Measurements from ENCODE around the gene COL5A1.

COL5A1 gene

DNA sequence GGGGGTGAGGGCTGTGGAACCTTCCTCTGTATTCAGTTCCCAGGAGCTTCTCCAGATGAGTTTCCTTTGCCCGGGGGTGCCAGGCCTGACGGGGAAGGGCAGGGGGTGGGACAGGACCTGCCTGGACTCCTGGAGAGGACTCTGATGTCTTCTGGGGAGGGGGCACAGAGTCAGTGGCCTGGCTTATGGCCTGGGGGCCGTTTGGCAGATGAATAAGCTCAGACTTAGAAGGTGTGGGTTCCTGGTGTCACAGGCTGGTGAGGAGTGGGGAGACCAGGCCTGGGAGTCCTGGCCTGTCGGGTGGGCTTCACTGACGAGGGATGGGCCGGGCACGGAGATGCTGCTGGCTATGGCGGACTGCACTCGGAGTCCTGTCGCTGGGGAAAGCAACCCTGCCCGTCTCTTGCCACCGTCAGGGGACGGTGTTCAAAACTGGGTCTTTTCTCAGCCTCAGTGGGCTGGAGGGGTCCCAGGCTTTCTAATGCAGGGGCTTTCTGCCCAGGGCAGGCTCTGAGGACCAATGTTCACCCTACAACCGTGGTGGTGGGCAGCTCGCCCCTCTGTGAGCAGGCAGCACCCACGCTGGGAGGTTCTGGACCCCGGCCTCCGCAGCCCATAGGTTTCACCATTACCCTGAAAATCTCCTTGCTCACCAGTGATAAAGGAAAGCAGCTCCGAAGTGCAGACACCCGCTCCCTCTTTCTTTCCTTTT lies 16.2 kb downstream of the COL5A1 start:
- H3K9me3 ChIP-seq (replicated peaks; ENCODE audit: low read length) = no peaks in the 10 kb centered on the region
- no peak overlapping the region for H3K9ac ChIP-seq (ENCODE audit: low read depth, low read length)
- peaks cover 33% of the 10 kb centered on the region for H3K4me1 ChIP-seq (ENCODE audit: control insufficient read depth, insufficient read depth, low read length)
- no peaks in the 10 kb centered on the region for H3K27me3 ChIP-seq (ENCODE audit: control insufficient read depth, insufficient read depth, low read length)
- no peak overlapping the region for H3K4me3 ChIP-seq (ENCODE audit: low read length)
- peaks cover 21% of the 10 kb centered on the region for H3K36me3 ChIP-seq (ENCODE audit: insufficient read depth, low read length)
- H3K4me2 ChIP-seq (ENCODE audit: low read length) = no peak overlapping the region

DNA sequence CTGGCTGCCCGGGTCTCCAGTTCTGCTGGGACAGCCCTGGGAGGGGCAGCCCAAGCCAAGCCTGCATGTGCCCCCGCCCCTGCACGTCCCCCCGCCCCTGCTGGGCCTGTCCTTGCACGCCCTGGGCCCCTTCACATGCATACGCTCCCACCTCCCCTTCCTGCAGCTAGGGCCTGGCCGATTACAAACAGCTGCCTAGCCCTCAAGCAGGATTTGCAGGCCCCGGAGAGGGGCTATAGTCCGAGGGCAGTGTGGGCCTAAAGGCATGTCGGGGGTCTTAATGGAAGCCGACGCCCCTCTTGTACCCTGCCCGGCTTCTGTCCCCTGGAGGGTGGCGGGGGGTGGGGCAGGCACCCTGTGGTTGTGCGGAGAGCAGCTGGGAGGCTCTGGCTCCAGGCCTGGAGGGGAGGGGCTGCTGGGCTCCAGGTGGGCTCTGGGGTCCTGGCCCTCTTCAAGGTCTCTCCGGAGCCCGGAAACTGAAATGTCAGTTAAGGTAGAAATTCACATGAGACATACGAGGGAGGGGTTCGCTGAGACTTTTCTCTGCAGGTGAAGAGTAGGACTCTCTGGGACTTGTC lies 16.9 kb downstream of the COL5A1 start:
- Histone ChIP-seq H3K36me3 (ENCODE audit: insufficient read depth, low read length) (peaks cover 20% of the 10 kb centered on the region), H3K4me3 (ENCODE audit: low read length) (no peak overlapping the region), H3K4me1 (ENCODE audit: control insufficient read depth, insufficient read depth, low read length) (peaks cover 33% of the 10 kb centered on the region), H3K4me2 (ENCODE audit: low read length) (no peak overlapping the region), H3K27me3 (ENCODE audit: control insufficient read depth, insufficient read depth, low read length) (no peaks in the 10 kb centered on the region), H3K9me3 (replicated peaks; ENCODE audit: low read length) (no peaks in the 10 kb centered on the region), H3K9ac (ENCODE audit: low read depth, low read length) (no peak overlapping the region)

GRCh38 chr9:134659688-134660131 lies 18.1 kb downstream of the COL5A1 start:
- Histone ChIP-seq H3K4me1 (ENCODE audit: control insufficient read depth, insufficient read depth, low read length) (peaks cover 38% of the 10 kb centered on the region), H3K4me3 (ENCODE audit: low read length) (no peak overlapping the region), H3K36me3 (ENCODE audit: insufficient read depth, low read length) (peaks cover 26% of the 10 kb centered on the region), H3K27me3 (ENCODE audit: control insufficient read depth, insufficient read depth, low read length) (no peaks in the 10 kb centered on the region), H3K9me3 (replicated peaks; ENCODE audit: low read length) (no peaks in the 10 kb centered on the region), H3K4me2 (ENCODE audit: low read length) (no peak overlapping the region), H3K9ac (ENCODE audit: low read depth, low read length) (no peak overlapping the region)

DNA sequence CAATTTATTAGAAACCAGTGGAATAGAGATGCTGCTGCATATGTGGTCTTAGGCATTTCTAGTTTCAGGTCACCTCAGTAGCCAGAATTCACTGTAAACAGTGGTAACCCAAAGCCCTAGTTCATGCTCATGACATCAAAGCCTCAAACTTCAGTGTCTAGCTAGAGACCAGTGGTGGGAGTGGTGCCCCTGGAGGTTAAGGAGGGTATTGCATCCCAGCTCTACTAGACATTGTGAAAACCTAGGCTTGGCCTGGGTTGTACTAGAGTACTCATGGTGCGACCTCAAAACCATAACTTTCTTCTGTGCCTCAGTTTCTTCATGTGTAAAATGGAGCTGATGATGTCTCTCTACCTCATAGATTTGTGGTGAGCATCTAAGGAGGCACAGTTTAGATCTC lies 18.8 kb downstream of the COL5A1 start:
- H3K9ac ChIP-seq (ENCODE audit: low read depth, low read length) = no peak overlapping the region
- peaks cover 38% of the 10 kb centered on the region for H3K4me1 ChIP-seq (ENCODE audit: control insufficient read depth, insufficient read depth, low read length)
- H3K9me3 ChIP-seq (replicated peaks; ENCODE audit: low read length) = no peaks in the 10 kb centered on the region
- H3K4me3 ChIP-seq (ENCODE audit: low read length) = no peak overlapping the region
- H3K36me3 ChIP-seq (ENCODE audit: insufficient read depth, low read length) = peaks cover 29% of the 10 kb centered on the region
- no peaks in the 10 kb centered on the region for H3K27me3 ChIP-seq (ENCODE audit: control insufficient read depth, insufficient read depth, low read length)
- no peak overlapping the region for H3K4me2 ChIP-seq (ENCODE audit: low read length)

- Histone ChIP-seq H3K9me3 (replicated peaks; ENCODE audit: low read length) (no peaks in the 10 kb centered on the region), H3K4me2 (ENCODE audit: low read length) (peak overlapping the region; percentile 75), H3K27me3 (ENCODE audit: control insufficient read depth, insufficient read depth, low read length) (no peaks in the 10 kb centered on the region), H3K36me3 (ENCODE audit: insufficient read depth, low read length) (peaks cover 27% of the 10 kb centered on the region), H3K4me1 (ENCODE audit: control insufficient read depth, insufficient read depth, low read length) (peaks cover 41% of the 10 kb centered on the region), H3K9ac (ENCODE audit: low read depth, low read length) (peak overlapping the region; percentile 86), H3K4me3 (ENCODE audit: low read length) (peak overlapping the region; percentile 28)
These were observed 19.7 kb downstream of the COL5A1 start for GRCh38 chr9:134661299-134661698.

GRCh38 chr9:134661791-134662142 lies 20.2 kb downstream of the COL5A1 start:
- Histone ChIP-seq H3K9me3 (replicated peaks; ENCODE audit: low read length) (no peaks in the 10 kb centered on the region), H3K4me1 (ENCODE audit: control insufficient read depth, insufficient read depth, low read length) (peaks cover 46% of the 10 kb centered on the region), H3K9ac (ENCODE audit: low read depth, low read length) (peak overlapping the region; percentile 86), H3K27me3 (ENCODE audit: control insufficient read depth, insufficient read depth, low read length) (no peaks in the 10 kb centered on the region), H3K4me2 (ENCODE audit: low read length) (peak overlapping the region; percentile 75), H3K36me3 (ENCODE audit: insufficient read depth, low read length) (peaks cover 27% of the 10 kb centered on the region), H3K4me3 (ENCODE audit: low read length) (peak overlapping the region; percentile 28)

DNA sequence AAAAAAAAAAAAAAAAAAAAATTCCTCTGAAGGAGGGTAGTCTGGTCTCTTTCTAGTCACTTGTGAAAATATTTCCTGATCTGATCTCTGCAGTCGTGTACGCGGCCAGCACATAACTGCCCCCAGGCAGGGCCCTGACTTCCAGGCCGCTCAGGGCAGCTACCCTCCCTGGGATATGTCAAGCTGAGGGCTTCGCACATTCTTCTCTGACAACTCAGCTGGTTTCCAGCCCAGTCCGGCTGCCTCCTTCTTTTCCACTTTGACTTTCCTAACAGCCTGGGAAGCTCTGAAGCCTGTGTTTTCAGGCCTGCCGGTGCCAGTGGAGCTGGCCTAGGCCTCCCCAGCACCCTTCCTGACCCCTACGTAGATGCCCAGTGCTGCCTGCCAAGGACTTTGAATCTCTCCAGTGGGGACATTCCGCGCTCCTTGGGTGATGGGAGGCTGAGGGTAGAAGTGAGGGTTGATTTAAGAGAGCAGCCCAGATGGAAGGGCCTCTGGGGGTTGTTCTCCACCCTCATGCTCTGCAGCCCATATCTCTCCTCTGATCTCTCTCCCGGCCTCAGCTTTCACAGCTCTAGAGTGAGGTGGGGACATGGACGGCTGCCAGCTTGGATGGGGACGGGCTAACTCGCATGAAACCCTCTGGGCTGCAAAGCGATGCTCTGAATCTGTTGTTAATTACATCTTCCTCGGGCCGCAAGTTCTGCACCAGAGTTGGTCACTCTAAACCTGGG lies 20.7 kb downstream of the COL5A1 start:
- Histone ChIP-seq H3K9ac (ENCODE audit: low read depth, low read length) (peak overlapping the region; percentile 86), H3K36me3 (ENCODE audit: insufficient read depth, low read length) (peaks cover 31% of the 10 kb centered on the region), H3K4me2 (ENCODE audit: low read length) (peak overlapping the region; percentile 75), H3K4me3 (ENCODE audit: low read length) (peak overlapping the region; percentile 52), H3K4me1 (ENCODE audit: control insufficient read depth, insufficient read depth, low read length) (peaks cover 51% of the 10 kb centered on the region), H3K9me3 (replicated peaks; ENCODE audit: low read length) (no peaks in the 10 kb centered on the region), H3K27me3 (ENCODE audit: control insufficient read depth, insufficient read depth, low read length) (no peaks in the 10 kb centered on the region)

DNA sequence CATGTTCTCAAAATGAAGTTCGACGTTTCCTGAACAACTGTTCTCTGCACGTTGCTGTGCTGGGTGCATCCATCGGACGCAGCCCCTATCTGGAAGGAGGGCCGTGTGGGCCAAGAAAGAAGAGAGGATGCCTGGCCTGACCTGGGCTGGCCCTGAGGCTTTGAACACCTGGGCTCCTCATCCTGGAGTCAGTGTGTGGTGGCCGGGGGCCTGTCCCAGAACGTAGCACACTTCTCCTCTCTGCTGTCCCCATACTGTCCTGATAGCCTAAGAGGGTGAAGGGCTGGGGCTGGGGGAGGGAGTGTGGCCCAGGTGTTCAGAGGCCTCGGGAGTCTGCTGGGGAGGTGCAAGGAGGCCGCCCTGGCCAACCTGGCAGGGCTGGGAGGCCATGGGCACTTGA lies 21.5 kb downstream of the COL5A1 start:
- H3K27me3 ChIP-seq (ENCODE audit: control insufficient read depth, insufficient read depth, low read length) = no peaks in the 10 kb centered on the region
- H3K36me3 ChIP-seq (ENCODE audit: insufficient read depth, low read length) = peaks cover 39% of the 10 kb centered on the region
- H3K9me3 ChIP-seq (replicated peaks; ENCODE audit: low read length) = no peaks in the 10 kb centered on the region
- H3K4me3 ChIP-seq (ENCODE audit: low read length) = peak overlapping the region; percentile 52
- H3K4me2 ChIP-seq (ENCODE audit: low read length) = peak overlapping the region; percentile 75
- peaks cover 59% of the 10 kb centered on the region for H3K4me1 ChIP-seq (ENCODE audit: control insufficient read depth, insufficient read depth, low read length)
- peak overlapping the region; percentile 86 for H3K9ac ChIP-seq (ENCODE audit: low read depth, low read length)

DNA sequence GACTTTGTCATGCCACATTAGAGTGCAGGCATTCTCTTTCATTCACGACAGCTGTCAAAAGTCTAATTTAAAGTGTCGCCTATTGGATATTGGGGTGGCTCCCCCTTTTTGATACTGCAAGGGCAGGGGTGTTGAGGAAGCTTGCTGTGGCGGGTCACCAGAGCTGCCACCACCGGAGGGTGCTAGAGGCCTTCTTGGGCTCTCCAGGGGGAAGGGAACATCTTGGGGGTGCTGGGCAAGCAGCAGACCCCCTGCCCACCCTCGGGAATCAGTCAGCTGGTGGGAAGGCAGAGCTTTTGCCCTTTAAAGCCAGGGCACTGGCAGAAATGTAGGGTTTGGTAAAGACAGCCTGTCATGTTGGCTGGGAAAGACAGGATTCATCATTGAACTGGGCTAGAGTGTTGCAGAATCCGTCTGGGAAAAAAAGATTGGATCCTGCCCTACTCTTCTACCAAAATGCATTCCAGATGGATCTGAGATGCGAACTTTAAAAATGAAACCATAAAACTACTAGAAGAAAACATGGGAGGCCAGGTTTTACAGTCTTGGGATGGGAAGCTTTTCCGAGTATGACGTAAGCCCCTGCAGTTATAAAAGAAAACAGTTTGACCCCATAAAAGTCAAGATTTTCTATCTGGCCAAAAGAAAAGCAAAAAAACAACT lies 22.3 kb downstream of the COL5A1 start:
- Histone ChIP-seq H3K4me2 (ENCODE audit: low read length) (no peak overlapping the region), H3K27me3 (ENCODE audit: control insufficient read depth, insufficient read depth, low read length) (no peaks in the 10 kb centered on the region), H3K4me1 (ENCODE audit: control insufficient read depth, insufficient read depth, low read length) (peaks cover 66% of the 10 kb centered on the region)

GRCh38 chr9:134664446-134664845 lies 22.8 kb downstream of the COL5A1 start:
- H3K4me3 ChIP-seq (ENCODE audit: low read length) = no peak overlapping the region
- no peaks in the 10 kb centered on the region for H3K27me3 ChIP-seq (ENCODE audit: control insufficient read depth, insufficient read depth, low read length)
- H3K9me3 ChIP-seq (replicated peaks; ENCODE audit: low read length) = no peaks in the 10 kb centered on the region
- peaks cover 72% of the 10 kb centered on the region for H3K4me1 ChIP-seq (ENCODE audit: control insufficient read depth, insufficient read depth, low read length)
- no peak overlapping the region for H3K4me2 ChIP-seq (ENCODE audit: low read length)
- H3K9ac ChIP-seq (ENCODE audit: low read depth, low read length) = no peak overlapping the region
- H3K36me3 ChIP-seq (ENCODE audit: insufficient read depth, low read length) = peaks cover 43% of the 10 kb centered on the region

More for the DNA sequence above, 22.3 kb downstream of the COL5A1 start:
- Histone ChIP-seq H3K9ac (ENCODE audit: low read depth, low read length) (peak overlapping the region; percentile 86), H3K9me3 (replicated peaks; ENCODE audit: low read length) (no peaks in the 10 kb centered on the region), H3K4me3 (ENCODE audit: low read length) (no peak overlapping the region), H3K36me3 (ENCODE audit: insufficient read depth, low read length) (peaks cover 45% of the 10 kb centered on the region)

DNA sequence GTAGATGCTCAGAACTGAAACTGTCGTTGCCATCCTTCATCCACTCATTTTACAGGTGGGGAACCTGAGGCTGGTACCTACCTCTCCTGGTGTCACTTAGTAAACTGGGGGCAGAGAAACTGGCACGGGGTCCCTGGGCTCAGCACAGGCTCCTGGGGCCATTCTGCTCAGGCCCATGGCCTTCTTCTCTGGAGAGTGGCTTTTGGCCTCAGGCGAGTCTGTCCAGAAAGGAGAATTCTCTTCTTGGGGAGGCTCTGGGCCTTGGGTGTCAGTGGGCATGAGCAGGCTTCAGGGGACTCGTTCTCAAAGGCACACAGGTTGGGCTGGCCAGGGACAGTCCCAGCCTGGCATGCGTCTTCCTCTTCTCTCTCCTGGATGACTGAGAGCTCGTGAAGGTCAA lies 24.6 kb downstream of the COL5A1 start:
- peak overlapping the region; percentile 32 for H3K4me3 ChIP-seq (ENCODE audit: low read length)

More for the DNA sequence above, 24.6 kb downstream of the COL5A1 start:
- no peaks in the 10 kb centered on the region for H3K9me3 ChIP-seq (replicated peaks; ENCODE audit: low read length)
- H3K36me3 ChIP-seq (ENCODE audit: insufficient read depth, low read length) = peaks cover 34% of the 10 kb centered on the region
- no peaks in the 10 kb centered on the region for H3K27me3 ChIP-seq (ENCODE audit: control insufficient read depth, insufficient read depth, low read length)
- H3K9ac ChIP-seq (ENCODE audit: low read depth, low read length) = peak overlapping the region; percentile 39
- peaks cover 79% of the 10 kb centered on the region for H3K4me1 ChIP-seq (ENCODE audit: control insufficient read depth, insufficient read depth, low read length)
- peak overlapping the region; percentile 54 for H3K4me2 ChIP-seq (ENCODE audit: low read length)

All from skeletal muscle satellite cell (primary cell).